H1 (cell line): ENCODE data around the gene LIPC. TPM values are rescaled to one million over a fixed set of nuclear protein-coding genes. Genes with fewer than 3 reads are reported as not detected.

Experiments used
- CTCF ChIA-PET: fragments of 300-600 bp; sonication (Branson Sonifier 250); formaldehyde crosslinking; loops from one replicate; lab custom pipeline; 2021; ENCODE audit not compliant: partially characterized antibody; lab: Charles Lee
- POLR2A ChIA-PET: fragments of 300-600 bp; sonication (Branson Sonifier 250); formaldehyde crosslinking; loops from one replicate; lab custom pipeline; 2021; ENCODE audit warnings: inconsistent platforms; ENCODE audit not compliant: partially characterized antibody; lab: Charles Lee
- DNase-seq, 2 experiments: peaks; one replicate each; pipeline versions ENCODE4 v3.0.0 to v3.0.0-alpha.2; 2010 to 2022; ENCODE audit warnings: low spot score in 2 of 2, low read depth in 1 of 2, mixed read lengths in 1 of 2
- FAIRE-seq: peaks from 2 replicates; lab custom pipeline; 2011; peaks lifted over from hg19 to GRCh38; lab: Jason Lieb, UNC
- H2AFZ ChIP-seq: 2 replicates; pipeline ENCODE4 v1.8.1; 2012; ENCODE audit warnings: low read length, inconsistent platforms
- H2AK5ac ChIP-seq: 2 replicates; pipeline ENCODE4 v1.6.1; 2013; ENCODE audit warnings: low read depth, low read length
- H2BK120ac ChIP-seq: replicated peaks from 2 replicates; pipeline ENCODE3; 2013; ENCODE audit warnings: low read depth, low read length, inconsistent platforms
- H2BK12ac ChIP-seq: 2 replicates; pipeline ENCODE4 v1.6.1; 2013; ENCODE audit warnings: low read depth, low read length
- H2BK15ac ChIP-seq: 2 replicates; pipeline ENCODE4 v1.6.1; 2013; ENCODE audit warnings: low read length
- H2BK20ac ChIP-seq: 2 replicates; pipeline ENCODE4 v1.6.1; 2013; ENCODE audit warnings: low read length
- H2BK5ac ChIP-seq: 2 replicates; pipeline ENCODE4 v1.6.1; 2013; ENCODE audit warnings: low read depth, low read length
- H3K14ac ChIP-seq: 2 replicates; pipeline ENCODE4 v1.6.1; 2013; ENCODE audit warnings: inconsistent platforms; ENCODE audit not compliant: insufficient read length
- H3K18ac ChIP-seq: 2 replicates; pipeline ENCODE4 v1.6.1; 2013; ENCODE audit warnings: low read length; ENCODE audit errors: extremely low read depth
- H3K23ac ChIP-seq: 2 replicates; pipeline ENCODE4 v1.6.1; 2013; ENCODE audit warnings: inconsistent platforms; ENCODE audit not compliant: insufficient read length
- H3K23me2 ChIP-seq: 2 replicates; pipeline ENCODE4 v1.6.1; 2013; ENCODE audit warnings: low read depth, low read length
- H3K27ac ChIP-seq: 2 replicates; pipeline ENCODE4 v1.6.1; 2011; ENCODE audit warnings: low read depth, low read length, inconsistent platforms
- H3K27me3 ChIP-seq, 4 experiments: replicated peaks in 1 of 4; 1 replicate in 1 of 4; 2 replicates in 3 of 4; pipeline versions ENCODE4 v1.6.1 to v1.8.1; 2011 to 2013; ENCODE audit warnings: low read length in 3 of 4, mild to moderate bottlenecking in 3 of 4, inconsistent platforms in 2 of 4, mixed read lengths in 2 of 4, moderate library complexity in 1 of 4; ENCODE audit not compliant: control insufficient read depth in 3 of 4, insufficient read depth in 3 of 4; ENCODE audit errors: extremely low read depth in 1 of 4
- H3K36me3 ChIP-seq, 4 experiments: 2 replicates each; pipeline versions ENCODE4 v1.6.1 to v1.8.1; 2011 to 2013; ENCODE audit warnings: mild to moderate bottlenecking in 4 of 4, low read length in 3 of 4, moderate library complexity in 2 of 4, control low read depth in 1 of 4, inconsistent platforms in 1 of 4; ENCODE audit not compliant: insufficient read depth in 4 of 4, control insufficient read depth in 2 of 4
- H3K4ac ChIP-seq: replicated peaks from 2 replicates; pipeline ENCODE3; 2013; ENCODE audit warnings: low read length, low read depth, mixed read lengths, inconsistent platforms; ENCODE audit not compliant: insufficient read length
- H3K4me1 ChIP-seq, 4 experiments: replicated peaks in 1 of 4; 1 replicate in 1 of 4; 2 replicates in 3 of 4; pipeline versions ENCODE4 v1.6.1 to v1.8.1; 2011 to 2013; ENCODE audit warnings: low read length in 3 of 4, inconsistent platforms in 2 of 4, mixed read lengths in 1 of 4; ENCODE audit not compliant: insufficient read depth in 4 of 4, control insufficient read depth in 3 of 4
- H3K4me2 ChIP-seq, 2 experiments: 2 replicates each; pipeline versions ENCODE4 v1.6.1 to v1.8.1; 2011 to 2013; ENCODE audit warnings: low read depth in 2 of 2, low read length in 2 of 2, control low read depth in 1 of 2, inconsistent platforms in 1 of 2, mild to moderate bottlenecking in 1 of 2; ENCODE audit not compliant: insufficient read depth in 1 of 2
- H3K4me3 ChIP-seq, 4 experiments: fragments of 200-600, 300-600 bp in 1 of 4; sonication (generic), shearing (Covaris generic), sonication (Bioruptor Twin) in 1 of 4; 2 replicates each; pipeline versions ENCODE4 v1.5.1 to v1.8.1; 2011 to 2016; ENCODE audit warnings: low read length in 4 of 4, low read depth in 3 of 4, control low read depth in 2 of 4, inconsistent platforms in 2 of 4, mild to moderate bottlenecking in 2 of 4, mixed read lengths in 1 of 4, moderate library complexity in 1 of 4; ENCODE audit not compliant: insufficient read depth in 2 of 4; ENCODE audit errors: extremely low read depth in 1 of 4
- H3K56ac ChIP-seq: replicated peaks from 2 replicates; pipeline ENCODE3; 2013; ENCODE audit warnings: low read depth, mild to moderate bottlenecking, mixed read lengths, low read length, inconsistent platforms; ENCODE audit not compliant: insufficient read length
- H3K79me1 ChIP-seq: 2 replicates; pipeline ENCODE4 v1.6.1; 2013; ENCODE audit warnings: low read depth, low read length, control low read depth
- H3K79me2 ChIP-seq, 2 experiments: 2 replicates each; pipeline versions ENCODE4 v1.6.1 to v1.8.1; 2012 to 2013; ENCODE audit warnings: low read length in 2 of 2, mild to moderate bottlenecking in 2 of 2, inconsistent platforms in 1 of 2; ENCODE audit not compliant: insufficient read depth in 2 of 2, control insufficient read depth in 1 of 2
- H3K9ac ChIP-seq, 4 experiments: replicated peaks in 1 of 4; 1 replicate in 1 of 4; 2 replicates in 3 of 4; pipeline versions ENCODE4 v1.6.1 to v1.8.1; 2011 to 2013; ENCODE audit warnings: low read depth in 3 of 4, low read length in 3 of 4, control low read depth in 2 of 4, mild to moderate bottlenecking in 2 of 4, moderate library complexity in 2 of 4, inconsistent platforms in 1 of 4; ENCODE audit errors: extremely low read depth in 1 of 4
- H3K9me3 ChIP-seq, 2 experiments: 2 replicates each; pipeline versions ENCODE4 v1.6.1 to v1.8.1; 2012 to 2013; ENCODE audit warnings: mild to moderate bottlenecking in 2 of 2, moderate library complexity in 2 of 2, control low read depth in 1 of 2, inconsistent platforms in 1 of 2, low read depth in 1 of 2, low read length in 1 of 2, mixed read lengths in 1 of 2; ENCODE audit not compliant: insufficient read depth in 2 of 2
- H4K20me1 ChIP-seq, 2 experiments: replicated peaks in 1 of 2; 2 replicates each; pipeline versions ENCODE3 to v1.8.1; 2011 to 2013; ENCODE audit warnings: inconsistent platforms in 2 of 2, low read length in 2 of 2, mild to moderate bottlenecking in 1 of 2; ENCODE audit not compliant: insufficient read depth in 2 of 2, control insufficient read depth in 1 of 2
- H4K5ac ChIP-seq: 2 replicates; pipeline ENCODE4 v1.6.1; 2013; ENCODE audit warnings: low read length, low read depth, mixed read lengths, inconsistent platforms; ENCODE audit not compliant: insufficient read length
- H4K8ac ChIP-seq: 2 replicates; pipeline ENCODE4 v1.8.0; 2013; ENCODE audit warnings: mild to moderate bottlenecking, moderate library complexity, low read length, inconsistent platforms; ENCODE audit not compliant: insufficient read depth; ENCODE audit errors: extremely low read depth
- H4K91ac ChIP-seq: replicated peaks from 2 replicates; pipeline ENCODE3; 2013; ENCODE audit warnings: low read length, mixed read lengths, inconsistent platforms; ENCODE audit not compliant: insufficient read length
- BACH1 ChIP-seq: IDR thresholded peaks from 2 replicates; pipeline ENCODE4 v1.6.1; 2012; ENCODE audit warnings: low read length, improper control_type of control experiment
- KDM4A ChIP-seq: IDR thresholded peaks from one replicate; pipeline ENCODE4 v1.7.1; 2012; ENCODE audit warnings: low read depth, mild to moderate bottlenecking, moderate library complexity, low read length, inconsistent platforms; ENCODE audit not compliant: severe bottlenecking
- TAF7 ChIP-seq: optimal IDR thresholded peaks from 2 replicates; pipeline ENCODE3; 2011; ENCODE audit warnings: low read depth, mild to moderate bottlenecking, inconsistent platforms, low read length, moderate library complexity, borderline replicate concordance
- polyA plus RNA-seq, 7 experiments: library from polyadenylated mRNA; depleted of rRNA in 3 of 7; stranded (reverse) in 5 of 7; unstranded in 2 of 7; fragments of >200 nt in 5 of 7; fragments of 200-250 nt in 2 of 7; gene quantifications; 1 replicate in 5 of 7; 2 replicates in 1 of 7; 4 replicates in 1 of 7; pipeline versions ENCODE4 v1.2.1 to v1.2.3, GENCODE V29; 2011 to 2013; ENCODE audit warnings: missing spikeins in 2 of 7, mixed read lengths in 2 of 7
- total RNA-seq: library from RNA; stranded (reverse); fragmentation: NEBNext Ultra II Directional; extraction: Animal tissue kit (Norgen Biotek cat#: 25700); gene quantifications from 2 replicates; pipeline ENCODE4 v1.2.1, GENCODE V29; 2021

Gene LIPC
- total and polyA plus RNA-seq, 2 of the 8 experiments (the other 6 are each of a cell fraction or from before 2014, with no cell fraction given): not detected

- no peaks in the 10 kb centered on the region for H3K79me2 ChIP-seq
- no peak overlapping the region for H3K14ac ChIP-seq
- no peak overlapping the region for H4K5ac ChIP-seq
- no peak overlapping the region for H3K23ac ChIP-seq
- H3K79me1 ChIP-seq: no peaks in the 10 kb centered on the region
- H4K20me1 ChIP-seq: no peaks in the 10 kb centered on the region
- no peaks in the 10 kb centered on the region for H3K36me3 ChIP-seq
- ChIA-PET CTCF (no interaction called here), POLR2A (no interaction called here)
- H2BK5ac ChIP-seq: no peak overlapping the region
- H2BK120ac ChIP-seq: no peak overlapping the region
- H3K9ac ChIP-seq: no peak overlapping the region
- H3K4ac ChIP-seq: no peak overlapping the region
- no peak overlapping the region for H4K91ac ChIP-seq
- H2BK20ac ChIP-seq: no peak overlapping the region
- no peak overlapping the region for H3K27ac ChIP-seq
- H3K23me2 ChIP-seq: no peaks in the 10 kb centered on the region
- no peak overlapping the region for H2AK5ac ChIP-seq
- DNase-seq (no peak), FAIRE-seq (no peak)
- no peaks in the 10 kb centered on the region for H3K4me1 ChIP-seq
- H3K4me3 ChIP-seq: no peak overlapping the region
- H2AFZ ChIP-seq: no peak overlapping the region
- H3K27me3 ChIP-seq: no peaks in the 10 kb centered on the region
- no peak overlapping the region for H3K56ac ChIP-seq
- no peak overlapping the region for H2BK12ac ChIP-seq
- no peak overlapping the region for H4K8ac ChIP-seq
- H2BK15ac ChIP-seq: no peak overlapping the region
- H3K18ac ChIP-seq: no peak overlapping the region
- H3K4me2 ChIP-seq: no peak overlapping the region
- H3K9me3 ChIP-seq: no peaks in the 10 kb centered on the region
- TF ChIP-seq BACH1: no peak
- no peak for TF ChIP-seq KDM4A
- no peak for TF ChIP-seq TAF7
Measured at GRCh38 chr15:58576657-58577056, 144.9 kb downstream of the LIPC start.
